Cardiac fibroblast (primary cell): Measurements from ENCODE around the gene CD81.

ENCODE experiments used
- DNase-seq, 2 donors: peaks; one replicate each; pipeline versions ENCODE4 v3.0.0 to v3.0.0-alpha.2; 2010; ENCODE audit warnings: low read depth in 2 of 2
- H3K4me3 ChIP-seq, 2 donors: replicated peaks in 1 of 2; 1 replicate in 1 of 2; 2 replicates in 1 of 2; pipeline ENCODE4 v1.5.1; 2011; ENCODE audit warnings: low read depth in 2 of 2, low read length in 2 of 2, mild to moderate bottlenecking in 2 of 2, moderate library complexity in 1 of 2
- TF ChIP-seq, protein P1 (sequence below): IDR thresholded peaks from one replicate; pipeline ENCODE4 v1.5.1; 2011; ENCODE audit warnings: low read depth, mild to moderate bottlenecking, low read length, inconsistent platforms

Gene CD81

DNA sequence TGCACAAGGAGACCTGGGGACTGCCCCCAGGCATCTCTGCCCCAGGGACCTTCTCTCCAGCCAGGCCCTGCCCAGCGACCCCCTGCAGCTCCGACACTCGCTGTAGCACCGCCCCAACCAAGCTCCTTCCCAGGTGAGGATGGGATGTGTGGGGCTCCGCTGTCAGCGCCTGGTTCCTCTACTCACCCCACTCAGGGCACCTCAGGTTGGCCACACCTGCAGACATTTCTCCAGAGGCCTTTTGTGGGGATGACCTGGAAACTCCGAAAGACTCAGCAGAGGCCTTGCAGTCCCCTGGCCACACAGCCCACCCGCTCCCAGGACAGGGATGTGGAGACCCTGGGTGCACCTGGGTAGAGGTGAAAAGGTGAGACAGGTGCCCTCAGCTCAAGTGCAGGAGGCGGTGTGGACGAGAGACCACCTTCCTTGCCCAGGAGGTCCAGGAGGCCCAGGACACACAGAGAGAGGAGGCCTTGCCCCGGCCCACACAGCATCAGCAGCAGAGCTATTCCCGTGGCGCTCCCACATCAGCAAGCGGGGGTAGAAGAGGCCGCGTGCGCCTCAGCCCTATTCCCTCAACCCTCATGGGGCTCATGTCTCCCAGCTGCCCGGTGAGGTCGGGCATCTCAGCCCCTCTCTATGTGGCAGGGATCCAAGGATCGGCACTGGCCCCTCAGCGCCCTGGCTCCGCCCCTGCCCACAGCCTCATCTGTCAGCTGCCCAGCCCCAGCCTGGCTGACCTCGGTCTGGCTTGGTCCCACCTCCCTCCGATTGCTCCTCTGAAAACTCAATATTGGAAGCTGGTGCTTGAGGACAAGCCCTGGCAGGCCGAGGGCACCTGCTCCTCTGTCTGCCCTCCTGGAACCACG is 46.3 kb downstream of the CD81 start:
- H3K4me3 ChIP-seq, result no peak overlapping the region
- DNase-seq, result no peak
- TF ChIP-seq, protein P1, sequence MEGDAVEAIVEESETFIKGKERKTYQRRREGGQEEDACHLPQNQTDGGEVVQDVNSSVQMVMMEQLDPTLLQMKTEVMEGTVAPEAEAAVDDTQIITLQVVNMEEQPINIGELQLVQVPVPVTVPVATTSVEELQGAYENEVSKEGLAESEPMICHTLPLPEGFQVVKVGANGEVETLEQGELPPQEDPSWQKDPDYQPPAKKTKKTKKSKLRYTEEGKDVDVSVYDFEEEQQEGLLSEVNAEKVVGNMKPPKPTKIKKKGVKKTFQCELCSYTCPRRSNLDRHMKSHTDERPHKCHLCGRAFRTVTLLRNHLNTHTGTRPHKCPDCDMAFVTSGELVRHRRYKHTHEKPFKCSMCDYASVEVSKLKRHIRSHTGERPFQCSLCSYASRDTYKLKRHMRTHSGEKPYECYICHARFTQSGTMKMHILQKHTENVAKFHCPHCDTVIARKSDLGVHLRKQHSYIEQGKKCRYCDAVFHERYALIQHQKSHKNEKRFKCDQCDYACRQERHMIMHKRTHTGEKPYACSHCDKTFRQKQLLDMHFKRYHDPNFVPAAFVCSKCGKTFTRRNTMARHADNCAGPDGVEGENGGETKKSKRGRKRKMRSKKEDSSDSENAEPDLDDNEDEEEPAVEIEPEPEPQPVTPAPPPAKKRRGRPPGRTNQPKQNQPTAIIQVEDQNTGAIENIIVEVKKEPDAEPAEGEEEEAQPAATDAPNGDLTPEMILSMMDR, result no peak

DNA sequence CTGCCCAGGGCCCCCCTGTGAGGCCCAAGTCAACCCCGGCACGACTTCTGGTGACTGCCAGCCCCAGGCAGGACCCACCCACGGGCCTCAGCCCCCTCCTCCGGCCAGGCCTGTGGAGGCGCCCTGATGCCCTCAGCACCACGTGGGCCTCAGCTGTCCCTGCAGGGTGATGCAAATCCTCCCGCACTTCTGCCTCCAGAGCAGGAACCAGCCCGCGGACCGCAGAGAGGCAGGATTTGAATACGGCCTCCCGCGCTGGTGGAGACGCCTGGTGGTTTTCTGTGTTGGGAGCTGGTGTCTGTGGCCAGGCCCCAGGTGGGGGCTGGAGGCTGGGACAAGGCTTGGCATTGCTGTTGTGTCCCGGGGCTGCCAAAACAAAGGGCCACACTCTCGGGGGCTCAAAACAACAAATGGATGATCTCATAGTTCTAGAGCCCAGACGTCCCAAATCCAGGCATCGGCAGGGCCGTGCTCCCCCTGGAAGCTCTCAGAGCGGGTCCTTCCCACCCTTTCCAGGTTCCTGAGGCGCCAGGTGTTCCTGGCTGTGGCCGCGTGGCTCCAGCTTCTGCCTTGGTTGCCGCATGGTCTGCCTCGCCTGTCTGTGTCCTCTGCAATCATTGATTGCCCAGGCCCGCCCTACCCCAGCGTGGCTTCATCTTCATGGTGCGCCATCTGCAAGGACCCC is 47.8 kb downstream of the CD81 start:
- DNase-seq, result no peak
- no peak overlapping the region for H3K4me3 ChIP-seq
- TF ChIP-seq, protein P1, result no peak

DNA sequence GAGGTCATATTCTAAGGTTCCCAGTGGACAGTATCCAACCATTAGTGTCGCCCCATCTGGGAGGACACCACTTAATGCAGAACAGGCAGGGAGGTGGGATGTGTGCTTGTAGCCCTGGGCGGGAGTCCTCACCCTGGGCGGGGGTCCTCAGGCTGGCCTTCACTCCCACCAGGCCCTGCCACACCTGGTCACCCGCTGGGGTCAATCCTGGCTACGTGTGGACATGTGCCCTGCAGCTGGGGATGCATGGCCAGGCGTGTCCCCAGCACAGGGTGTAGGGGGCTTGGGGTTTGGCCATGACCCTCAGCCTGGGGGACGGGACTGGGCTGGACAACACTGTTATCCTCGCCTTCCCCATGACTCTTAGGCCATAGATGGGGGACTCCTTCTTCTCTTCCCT is 48.4 kb downstream of the CD81 start:
- DNase-seq, result no peak
- TF ChIP-seq, protein P1, result no peak
- H3K4me3 ChIP-seq, result no peak overlapping the region

DNA sequence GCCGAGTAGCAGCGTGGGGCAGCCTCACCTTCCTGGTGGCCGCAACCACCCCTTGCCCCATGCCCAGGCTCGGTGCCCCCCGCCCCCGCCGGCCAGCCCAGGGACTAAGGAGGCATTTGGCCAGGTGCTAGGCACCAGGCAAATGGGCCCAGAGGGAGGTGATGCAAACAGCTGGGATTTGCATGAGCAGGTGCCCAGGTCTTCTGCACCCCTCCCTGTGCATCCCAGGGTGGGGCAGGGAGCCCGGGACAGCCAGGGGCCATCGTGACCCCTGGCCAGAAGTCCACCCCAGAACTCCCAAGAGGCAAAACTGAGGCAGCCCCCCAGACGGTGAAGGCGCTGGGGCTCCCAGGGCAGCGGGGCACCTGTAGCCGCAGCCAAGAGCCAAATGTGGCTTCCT is 49.1 kb downstream of the CD81 start:
- TF ChIP-seq, protein P1, result no peak
- no peak overlapping the region for H3K4me3 ChIP-seq
- no peak for DNase-seq

DNA sequence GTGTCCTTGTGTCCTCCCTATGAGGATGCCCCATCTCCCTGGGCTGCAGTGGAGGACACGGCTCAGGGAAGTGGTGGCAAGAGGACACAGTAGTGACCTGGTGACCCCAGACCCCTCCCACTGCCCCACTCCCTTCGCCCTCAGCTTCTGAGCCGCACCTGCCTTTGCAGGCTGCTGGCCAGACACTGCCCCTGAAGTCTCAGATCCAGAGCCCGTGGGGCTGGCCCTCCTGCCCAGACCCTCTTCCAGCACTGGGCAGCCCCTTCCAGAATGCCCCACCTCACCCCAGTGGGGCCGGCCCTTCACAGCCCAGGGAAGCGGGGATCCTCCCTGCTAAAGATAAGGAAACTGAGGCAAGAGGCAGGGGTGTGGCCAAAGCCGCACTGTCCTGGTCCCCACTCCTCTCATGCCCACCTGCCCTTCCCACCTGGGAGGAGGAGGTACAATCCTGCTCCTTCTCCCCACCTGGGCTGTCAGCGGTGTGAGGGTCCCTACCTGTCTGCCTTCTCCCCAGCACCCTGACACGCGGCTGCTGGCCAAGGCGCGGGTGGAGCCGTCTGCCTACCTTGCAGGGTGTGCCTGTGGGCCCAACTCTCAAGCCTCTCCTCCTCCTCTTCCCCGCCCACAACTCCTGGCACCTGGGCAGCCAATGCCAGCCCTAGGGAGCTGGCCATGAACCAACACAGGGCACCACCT is 49.9 kb downstream of the CD81 start:
- no peak for DNase-seq
- H3K4me3 ChIP-seq, result no peak overlapping the region
- TF ChIP-seq, protein P1, result no peak

DNA sequence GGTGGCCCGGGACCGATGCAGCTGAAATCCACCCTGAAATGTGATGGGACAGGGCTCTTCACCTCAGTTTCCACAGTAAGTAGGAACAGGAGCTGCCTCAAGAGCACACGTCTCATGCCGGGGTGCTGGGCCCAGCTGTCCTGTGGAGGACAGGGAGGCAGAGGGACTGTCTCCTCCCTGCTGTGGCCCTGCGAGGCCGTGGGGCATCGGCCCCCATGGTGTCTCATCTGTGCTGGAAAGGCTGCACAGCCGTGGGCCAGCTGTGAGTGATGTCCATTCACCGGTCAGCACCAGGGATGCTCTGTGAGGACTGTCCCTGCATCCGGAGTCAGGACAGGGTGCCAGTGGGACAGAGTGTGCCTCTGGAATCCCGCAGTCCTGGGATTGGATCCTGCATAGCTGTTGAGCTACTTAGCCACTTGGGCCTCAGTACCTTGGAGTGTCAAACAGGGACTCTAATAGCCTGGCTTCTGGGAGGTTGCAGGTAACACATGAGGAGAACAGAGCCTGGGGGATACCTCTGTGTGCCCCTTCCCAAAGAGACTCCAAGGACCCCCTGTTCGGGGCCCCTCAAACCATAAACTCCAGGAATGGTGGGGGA is 50.7 kb downstream of the CD81 start:
- H3K4me3 ChIP-seq, result no peak overlapping the region
- DNase-seq, result no peak
- TF ChIP-seq, protein P1, result no peak
